ENCODE measurements around the gene MAP4.

The MAP4 gene

DNA sequence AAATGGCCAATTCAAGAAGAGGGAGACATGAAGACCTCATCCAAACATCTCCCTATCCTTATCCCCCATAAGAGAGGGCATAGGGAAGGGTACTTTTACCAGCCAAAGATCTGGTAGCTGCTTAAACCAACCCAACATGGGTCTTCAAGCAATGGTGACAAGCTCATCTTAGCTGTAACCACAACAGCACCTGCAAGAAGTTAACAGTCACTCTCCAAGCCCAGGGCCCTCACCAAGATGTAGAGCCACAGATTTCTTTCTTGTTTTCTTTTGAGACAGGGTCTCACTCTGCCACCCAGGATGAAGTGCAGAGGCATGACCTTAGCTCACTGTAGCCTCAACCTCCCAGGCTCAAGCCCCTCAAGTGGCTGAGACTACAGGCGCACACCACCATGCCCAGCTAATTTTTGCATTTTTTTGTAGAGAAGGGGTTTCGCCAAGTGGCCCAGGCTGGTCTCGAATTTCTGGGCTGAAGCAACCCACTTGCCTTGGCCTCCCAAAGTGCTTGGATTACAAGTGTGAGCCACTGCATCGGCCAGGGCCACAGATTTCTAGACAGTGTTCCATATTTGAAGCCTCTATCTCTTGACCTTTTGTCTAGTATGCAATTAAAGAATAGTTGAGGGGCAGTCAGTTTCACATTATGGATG lies 156.1 kb downstream of the MAP4 start:
- no peak for DNase-seq (ENCODE audit: low spot score)

DNA sequence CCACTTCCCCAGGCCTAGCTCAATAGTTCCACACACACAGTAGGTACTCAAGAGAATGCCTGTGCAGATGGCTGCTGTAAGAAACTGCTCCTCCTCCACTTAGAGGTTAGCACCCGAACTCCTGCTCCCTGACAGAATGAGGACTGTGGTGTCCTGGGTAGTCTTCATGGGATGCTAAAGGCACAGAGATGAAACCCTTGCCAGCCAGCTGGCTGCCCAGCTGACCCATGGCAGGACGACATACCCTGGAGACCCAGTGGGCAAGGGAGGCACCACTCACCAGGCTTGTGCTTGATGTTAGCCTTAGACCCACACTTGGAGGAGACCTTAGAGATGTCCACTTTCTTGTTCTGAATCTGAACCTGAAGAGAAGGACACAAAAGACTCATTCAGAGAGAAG lies 159.1 kb downstream of the MAP4 start:
- no peak for DNase-seq (ENCODE audit: low spot score)

DNA sequence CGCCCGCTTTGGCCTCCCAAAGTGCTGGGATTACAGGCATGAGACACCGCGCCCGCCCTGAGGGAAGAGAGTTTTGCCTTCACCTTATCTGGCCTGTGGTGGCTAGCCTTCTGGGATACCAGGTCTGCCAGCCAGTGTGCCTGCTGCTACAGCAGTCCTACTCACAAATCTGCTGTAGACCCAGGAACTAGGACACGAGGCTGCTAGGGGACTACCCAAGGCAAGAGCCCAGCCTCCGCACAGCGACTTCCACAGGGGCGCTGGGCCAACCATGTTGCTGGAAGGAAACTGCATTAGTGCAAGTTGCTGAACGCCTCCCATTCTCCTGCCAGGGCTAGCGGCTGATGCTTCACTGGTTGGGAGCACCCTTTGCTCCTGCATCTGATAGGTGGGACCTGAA lies 159.5 kb downstream of the MAP4 start:
- no peak for DNase-seq (ENCODE audit: low spot score)

DNA sequence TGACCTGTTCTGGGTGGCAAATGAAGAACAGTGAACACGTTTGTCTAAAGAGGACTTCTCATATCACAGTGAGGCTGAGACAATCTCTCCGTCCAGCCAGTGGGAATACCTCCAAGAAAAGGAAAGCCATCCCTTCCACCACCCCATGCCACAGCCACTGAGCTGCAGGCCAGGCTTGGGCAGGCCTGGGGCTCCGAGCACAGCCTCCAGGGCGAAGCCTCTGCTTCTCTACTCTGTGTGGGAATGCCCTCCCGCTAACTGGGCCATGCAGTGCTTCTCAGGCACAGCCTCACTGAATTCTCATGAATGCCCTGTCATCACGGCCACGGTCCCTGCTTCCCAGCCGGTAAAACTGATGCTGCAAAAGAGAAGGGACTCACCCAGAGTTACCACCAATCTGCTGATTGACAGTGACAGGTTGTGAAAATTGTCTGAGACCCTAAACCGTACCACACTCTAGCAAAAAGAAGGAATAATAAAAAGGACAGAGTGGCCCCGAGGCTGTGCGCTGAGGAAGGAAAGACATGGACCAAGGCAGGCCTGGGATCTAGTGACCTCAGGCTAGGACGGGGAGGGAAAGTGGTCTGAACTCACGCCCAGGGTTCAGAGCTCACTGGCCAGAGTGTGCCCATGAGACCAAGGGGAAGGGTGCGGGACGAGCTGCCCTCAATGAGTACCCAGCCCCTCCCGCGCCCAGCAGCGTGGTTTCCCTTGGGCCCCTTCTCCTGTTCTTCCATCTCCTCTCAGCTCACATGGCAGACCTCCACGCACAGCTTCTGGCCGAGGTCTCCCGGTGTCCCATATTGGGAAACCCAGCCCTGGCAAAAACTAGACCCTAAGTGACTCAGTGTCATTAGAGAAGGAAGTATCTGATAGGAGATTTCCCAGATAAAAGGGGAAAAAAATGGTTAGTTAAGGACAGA lies 160.5 kb downstream of the MAP4 start:
- DNase-seq (ENCODE audit: low spot score) = no peak

DNA sequence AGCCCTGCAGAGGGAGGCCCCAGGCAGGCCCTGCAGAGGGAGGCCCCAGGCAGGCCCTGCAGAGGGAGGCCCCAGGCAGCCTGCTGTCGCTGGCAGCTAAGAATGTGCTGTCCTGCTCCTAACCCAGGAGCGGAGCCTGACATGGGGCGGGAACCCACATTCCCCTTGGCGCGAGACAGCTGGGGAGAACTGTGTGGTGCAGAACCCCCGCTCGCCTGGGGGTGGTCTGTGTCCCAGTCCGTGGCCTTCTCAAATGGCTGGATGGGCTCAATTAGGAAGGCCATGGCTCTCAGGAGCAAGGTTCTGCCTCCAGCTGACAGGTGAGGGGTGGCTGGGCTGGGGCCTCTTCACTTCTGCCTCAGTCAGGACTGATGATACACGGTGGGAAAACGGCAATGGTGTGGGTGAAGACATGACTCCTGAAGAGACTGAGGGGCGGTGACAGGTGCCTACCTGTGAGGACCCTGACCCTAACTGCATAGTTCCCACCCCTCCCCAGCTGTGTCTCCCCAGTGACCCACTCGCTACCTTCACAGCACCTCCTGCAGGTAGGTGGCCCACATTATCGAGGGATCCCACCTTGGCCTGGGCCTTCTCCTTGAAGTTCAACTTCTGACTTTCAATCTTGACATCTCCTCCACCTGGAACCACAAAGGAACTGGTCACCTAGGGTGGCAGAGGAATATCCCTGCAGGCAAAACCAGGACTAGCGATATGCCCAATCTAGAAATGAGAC lies 161.3 kb downstream of the MAP4 start:
- no peak for DNase-seq (ENCODE audit: low spot score)

DNA sequence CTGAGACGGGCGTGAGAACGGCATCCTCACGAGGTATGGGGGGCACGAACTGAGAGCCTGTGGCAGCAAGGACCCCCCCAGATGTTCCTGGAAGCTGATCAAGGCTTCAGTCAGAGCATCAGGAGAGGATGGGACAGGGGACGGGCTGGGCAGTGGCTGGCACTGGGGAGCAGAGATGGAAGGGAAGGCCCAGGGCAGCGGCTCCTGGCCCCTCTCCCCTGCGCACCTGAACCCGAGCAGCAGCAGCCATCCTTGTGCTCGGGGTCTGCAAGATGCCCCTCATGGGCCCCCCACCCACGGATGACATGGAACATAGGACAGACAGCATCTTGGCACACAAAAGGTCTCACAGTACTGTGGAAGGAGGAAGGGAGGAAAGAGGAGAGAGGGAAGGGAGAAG lies 161.9 kb downstream of the MAP4 start:
- no peak for DNase-seq (ENCODE audit: low spot score)

DNA sequence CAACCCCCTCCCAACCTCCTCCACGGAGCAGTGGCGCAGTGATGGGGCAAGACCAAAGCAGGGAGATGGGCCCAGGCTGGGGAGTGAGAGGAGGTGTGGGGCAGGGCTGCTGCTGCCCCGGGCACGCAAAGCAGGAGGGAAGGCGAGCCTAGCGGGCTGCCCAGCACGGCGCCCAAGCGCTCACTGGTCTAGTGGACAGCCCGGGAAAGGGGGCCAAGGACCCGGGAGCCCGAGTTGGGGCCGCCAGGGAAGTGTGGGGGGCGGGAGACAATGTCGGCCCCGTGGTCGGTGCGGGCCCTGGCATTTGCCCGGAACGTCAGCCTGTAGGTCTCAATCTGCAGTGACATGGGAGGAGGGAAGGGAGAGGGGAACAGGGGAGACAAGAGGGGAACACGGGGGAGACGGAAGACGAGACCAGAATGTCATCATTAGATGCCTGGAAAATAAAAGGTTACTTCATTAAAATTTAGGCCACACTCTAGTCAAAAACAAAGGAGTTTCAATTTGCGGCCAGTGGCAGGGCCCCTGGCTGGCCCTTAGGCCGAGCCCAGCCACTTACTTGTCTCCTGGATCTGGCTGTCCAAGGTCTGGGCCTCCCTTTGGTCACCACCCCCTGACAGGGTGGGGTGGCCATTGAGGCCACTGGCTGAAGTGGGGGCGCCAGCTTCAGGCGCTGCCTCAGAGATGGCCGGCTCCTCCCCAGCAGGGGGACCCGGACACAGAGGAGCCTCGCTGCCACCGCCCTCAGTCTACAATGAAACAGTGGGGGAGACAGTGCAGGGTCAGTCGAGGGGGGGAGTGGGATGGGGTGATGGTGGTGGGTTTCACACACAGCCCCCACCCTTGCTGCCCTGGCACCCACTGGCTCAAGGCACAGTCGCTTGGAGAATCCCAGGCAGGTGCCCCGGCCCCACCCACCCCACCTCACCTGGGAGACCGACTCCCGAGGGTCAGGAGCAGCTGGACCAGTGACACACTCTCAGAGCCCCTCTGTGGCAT lies 163.3 kb downstream of the MAP4 start:
- no peak for DNase-seq (ENCODE audit: low spot score)

DNA sequence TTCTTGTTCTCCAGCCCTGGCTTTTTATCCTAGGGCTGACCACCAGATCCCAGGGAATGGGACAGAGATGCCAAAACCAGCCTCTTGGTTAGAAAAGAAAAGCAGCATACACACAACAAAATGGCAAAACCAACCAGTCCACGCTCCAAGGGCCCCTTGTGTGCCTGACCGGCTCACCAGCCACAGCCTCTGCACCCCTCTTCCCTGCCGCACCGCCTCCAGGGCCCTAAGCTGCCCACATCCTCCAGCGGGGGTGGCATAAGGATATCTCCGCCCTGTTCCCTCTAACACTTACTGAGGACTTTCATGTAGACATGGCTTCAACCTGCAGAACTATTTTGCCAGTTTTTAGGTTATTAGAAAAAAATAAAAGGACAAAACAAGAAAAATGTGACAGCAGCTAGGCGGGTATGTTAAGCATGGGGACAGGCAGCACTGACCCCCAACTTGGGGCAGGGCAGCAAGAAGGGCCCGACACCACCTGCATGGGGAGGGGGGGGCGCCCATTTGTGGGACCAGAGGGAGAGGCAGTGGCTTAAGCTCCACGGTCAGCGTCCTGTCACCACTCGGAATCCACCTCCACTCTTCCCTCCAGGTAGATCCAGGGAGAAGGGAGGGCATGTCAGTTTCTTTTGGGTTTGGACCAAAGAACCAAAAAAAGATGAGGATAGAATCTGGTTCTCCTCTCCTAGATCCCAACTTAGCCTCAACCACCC lies 164.2 kb downstream of the MAP4 start:
- DNase-seq (ENCODE audit: low spot score) = no peak

DNA sequence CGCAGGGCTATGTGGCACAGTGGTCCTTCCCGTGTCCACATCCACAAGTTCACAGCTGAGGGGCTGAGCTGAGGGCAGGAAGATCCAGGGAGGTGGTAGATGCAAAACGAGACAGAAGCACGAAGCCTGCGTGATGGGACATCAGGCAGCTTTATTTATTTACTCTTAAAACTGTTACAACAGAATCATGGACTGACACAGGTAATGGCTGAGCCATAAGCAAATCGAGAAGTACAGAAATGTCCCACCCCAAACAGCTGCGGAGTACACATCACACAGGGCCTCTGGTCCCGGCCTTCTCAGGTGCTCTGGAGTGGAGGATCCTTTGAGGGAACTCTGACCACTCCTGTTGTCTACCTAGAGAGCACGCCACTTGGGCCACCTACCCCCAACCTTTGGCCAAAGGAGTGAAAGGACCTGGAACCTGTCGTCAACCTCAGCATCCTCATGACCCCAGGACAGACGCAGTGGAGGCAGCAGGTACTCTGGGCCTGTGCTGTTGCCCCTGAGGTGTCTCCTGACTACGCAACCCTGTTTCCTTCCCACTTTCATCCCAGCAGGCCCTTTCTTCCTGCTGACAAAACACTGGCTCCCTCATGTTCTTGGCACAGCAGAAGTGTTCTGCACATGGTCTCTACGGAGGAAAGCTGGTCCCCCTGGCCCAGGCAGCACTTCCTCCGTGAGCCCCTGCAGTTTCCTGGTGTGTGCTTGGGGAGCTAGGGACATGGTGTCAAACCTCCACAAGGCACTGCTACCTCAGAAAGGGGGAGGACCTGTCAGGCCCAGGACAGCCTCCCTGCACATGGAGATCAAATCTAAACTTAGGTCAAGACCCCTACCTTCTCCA lies 165.4 kb downstream of the MAP4 start:
- no peak for DNase-seq (ENCODE audit: low spot score)

DNA sequence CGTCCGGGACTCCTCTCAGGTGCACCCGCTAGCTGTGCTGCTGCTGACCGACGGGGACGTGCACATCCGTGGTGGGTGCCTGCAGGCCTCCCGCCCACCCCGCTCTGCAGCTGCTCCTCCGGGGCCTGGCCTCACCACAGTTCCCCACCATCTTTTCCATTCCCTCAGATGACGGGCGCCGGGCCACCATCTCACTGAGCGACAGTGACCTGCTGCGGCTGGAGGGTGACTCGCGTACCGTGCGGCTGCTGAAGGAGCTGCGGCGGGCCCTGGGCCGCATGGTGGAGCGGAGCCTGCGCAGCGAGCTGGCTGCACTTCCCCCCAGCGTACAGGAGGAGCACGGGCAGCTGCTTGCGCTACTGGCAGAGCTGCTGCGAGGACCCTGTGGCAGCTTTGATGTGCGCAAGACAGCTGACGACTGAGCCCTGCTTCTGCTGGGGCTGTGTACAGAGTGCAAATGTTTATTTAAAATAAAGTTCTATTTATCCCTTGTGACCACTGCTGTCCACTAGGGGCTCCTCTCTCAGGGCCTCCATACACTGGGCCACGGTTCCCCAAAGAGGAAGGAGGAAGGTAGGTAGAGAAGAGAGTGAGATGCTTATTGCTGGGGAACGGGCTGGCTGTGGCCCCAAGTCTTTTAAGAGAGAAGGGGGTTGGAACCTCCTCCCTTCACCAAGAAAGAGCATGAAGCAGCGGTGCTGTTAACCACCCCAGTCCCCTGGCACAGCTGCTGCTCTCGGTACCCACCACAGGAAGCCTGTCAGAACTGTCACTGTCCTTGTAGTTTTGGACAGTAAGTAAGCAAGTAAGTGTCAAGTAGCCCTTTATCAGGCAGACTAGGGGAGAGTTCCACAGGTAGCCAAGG lies 166.3 kb downstream of the MAP4 start:
- DNase-seq (ENCODE audit: low spot score) = peak; percentile 60

DNA sequence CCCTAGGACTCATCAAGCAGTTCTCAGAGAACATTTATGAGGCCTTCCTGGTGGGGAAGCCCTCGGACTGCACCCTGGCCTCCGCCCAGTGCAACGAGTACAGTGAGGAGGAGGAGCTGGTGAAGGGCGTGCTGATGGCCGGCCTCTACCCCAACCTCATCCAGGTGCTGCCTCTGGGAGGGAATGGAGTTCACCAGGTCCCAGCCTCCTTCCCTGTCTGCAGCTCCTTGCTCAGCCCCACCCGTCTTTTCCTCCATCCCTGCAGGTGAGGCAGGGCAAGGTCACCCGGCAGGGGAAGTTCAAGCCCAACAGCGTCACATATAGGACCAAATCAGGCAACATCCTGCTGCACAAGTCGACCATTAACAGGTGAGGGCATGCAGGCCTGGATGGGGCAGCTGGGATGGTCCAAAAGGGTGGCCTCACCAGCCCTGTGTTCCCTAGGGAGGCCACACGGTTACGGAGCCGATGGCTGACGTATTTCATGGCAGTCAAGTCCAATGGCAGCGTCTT lies 167.0 kb downstream of the MAP4 start:
- DNase-seq (ENCODE audit: low spot score) = no peak

DNA sequence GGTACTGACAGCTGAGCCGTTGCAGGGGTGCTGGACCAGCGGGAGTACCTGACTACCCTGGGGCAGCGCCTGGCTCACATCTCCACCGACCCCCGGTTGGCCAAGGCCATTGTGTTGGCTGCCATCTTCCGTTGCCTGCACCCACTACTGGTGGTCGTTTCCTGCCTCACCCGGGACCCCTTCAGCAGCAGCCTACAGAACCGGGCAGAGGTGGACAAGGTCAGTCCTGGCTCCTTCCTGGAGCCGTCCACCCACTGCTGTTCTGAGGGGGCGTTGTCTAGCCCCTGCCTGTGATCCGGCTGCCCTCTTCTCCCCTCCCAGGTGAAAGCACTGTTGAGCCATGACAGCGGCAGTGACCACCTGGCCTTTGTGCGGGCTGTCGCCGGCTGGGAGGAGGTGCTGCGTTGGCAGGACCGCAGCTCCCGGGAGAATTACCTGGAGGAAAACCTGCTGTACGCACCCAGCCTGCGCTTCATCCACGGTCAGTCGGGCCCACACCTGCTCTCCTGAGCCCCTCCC lies 167.6 kb downstream of the MAP4 start:
- DNase-seq (ENCODE audit: low spot score) = no peak

DNA sequence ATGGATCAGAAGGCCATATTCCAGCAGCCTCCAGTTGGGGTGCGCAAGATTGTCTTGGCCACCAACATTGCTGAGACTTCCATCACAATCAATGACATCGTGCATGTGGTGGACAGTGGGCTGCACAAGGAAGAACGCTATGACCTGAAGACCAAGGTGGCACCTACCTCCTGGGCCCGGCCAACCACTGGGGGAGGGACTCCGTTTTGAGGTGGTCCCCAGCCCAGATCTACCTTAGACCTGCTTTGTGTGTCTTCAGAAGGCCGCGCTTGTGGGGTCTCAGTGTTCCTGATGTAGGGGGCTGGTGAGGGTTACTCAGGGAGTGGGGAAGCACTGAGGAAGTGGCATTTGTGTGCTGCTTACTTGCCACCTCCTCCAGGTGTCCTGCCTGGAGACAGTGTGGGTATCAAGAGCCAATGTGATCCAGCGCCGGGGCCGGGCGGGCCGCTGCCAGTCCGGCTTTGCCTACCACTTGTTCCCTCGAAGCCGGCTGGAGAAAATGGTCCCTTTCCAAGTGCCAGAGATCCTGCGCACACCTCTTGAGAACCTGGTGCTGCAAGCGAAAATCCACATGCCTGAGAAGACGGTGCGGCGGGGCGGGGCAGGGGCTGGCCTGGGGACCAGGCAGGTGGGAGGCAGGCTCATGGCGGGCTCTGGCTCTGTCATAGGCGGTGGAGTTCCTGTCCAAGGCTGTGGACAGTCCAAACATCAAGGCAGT lies 168.3 kb downstream of the MAP4 start:
- DNase-seq (ENCODE audit: low spot score) = no peak

DNA sequence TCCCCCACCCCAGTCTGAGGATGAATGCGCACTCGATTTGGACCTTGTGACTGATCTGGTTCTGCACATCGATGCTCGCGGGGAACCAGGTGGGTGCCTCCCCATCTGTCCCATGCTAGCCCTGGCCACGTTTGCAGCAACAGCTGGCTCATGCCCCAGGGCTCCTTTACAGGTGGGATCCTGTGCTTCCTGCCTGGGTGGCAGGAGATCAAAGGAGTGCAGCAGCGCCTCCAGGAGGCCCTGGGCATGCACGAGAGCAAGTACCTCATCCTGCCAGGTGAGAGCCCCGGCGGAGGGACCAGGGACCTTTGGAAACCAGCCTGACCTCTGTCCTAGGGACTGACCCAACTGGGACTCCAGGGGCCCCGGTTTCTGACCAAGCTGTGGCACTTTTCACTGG lies 169.0 kb downstream of the MAP4 start:
- no peak for DNase-seq (ENCODE audit: low spot score)

DNA sequence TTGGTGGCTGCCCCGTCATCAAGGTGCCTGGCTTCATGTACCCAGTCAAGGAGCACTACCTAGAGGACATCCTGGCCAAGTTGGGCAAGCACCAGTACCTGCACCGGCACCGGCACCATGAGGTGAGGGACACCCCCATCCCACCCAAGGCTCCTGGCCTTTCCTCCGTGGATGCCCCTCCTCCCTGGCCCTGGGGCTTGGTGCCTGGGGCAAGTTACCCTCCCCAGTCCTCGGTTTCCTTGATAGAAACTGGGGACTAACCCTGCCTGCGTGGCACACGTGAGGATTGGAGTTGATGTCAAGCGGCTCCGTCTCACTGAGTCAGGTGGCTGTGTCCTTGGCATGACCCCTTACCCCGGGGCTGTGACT lies 169.4 kb downstream of the MAP4 start:
- DNase-seq (ENCODE audit: low spot score) = no peak

DNA sequence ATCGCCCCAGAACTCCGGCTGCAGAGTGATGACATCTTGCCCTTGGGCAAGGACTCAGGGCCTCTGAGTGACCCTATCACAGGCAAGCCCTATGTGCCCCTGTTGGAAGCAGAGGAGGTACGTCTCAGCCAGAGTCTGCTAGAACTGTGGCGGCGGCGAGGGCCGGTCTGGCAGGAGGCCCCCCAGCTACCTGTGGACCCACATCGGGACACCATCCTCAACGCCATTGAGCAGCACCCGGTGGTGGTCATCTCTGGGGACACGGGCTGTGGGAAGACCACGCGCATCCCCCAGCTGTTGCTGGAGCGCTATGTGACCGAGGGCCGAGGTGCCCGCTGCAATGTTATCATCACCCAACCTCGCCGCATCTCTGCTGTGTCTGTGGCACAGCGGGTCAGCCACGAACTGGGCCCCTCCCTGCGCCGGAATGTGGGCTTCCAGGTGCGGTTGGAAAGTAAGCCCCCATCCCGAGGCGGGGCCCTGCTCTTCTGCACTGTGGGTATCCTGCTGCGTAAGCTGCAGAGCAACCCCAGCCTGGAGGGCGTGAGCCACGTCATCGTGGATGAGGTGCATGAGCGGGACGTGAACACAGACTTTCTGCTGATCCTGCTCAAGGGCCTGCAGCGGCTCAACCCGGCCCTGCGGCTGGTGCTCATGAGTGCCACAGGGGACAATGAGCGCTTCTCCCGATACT lies 169.9 kb downstream of the MAP4 start:
- DNase-seq (ENCODE audit: low spot score) = no peak

DNA sequence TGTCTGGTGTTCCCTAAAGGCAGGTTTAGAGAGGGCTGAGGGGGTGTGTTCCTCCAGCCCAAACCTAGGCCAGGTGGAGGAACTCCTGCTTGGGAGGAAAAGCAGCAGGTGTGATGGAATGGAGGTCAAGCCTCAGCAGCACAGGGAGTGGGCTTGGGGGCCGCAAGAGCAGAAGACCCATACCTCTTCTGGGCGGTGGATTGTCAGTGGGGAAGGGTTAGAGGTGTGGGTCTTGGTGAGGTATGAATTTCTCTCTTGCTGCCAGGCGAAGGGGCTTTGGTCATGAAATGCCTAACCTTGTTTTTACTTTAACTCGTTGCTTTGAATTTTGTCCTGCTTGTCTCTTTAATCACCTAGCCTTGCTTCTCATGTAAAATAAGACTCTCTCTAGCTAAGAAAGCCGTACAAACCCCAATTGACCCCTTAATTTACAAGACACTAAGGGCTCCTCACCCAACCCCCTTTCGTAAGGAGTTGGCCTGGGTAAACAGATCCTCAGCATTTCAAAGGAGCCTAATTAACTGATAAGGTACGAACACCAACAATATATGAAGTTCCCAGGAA lies 174.3 kb downstream of the MAP4 start:
- DNase-seq (ENCODE audit: low spot score) = no peak
